NCI-H2107 treated with DMSO at 0.1 percent for 48 hours (cell line): ENCODE measurements around the gene NBPF1.
"Not testable (repeated sequence)": the region's sequence is repeated elsewhere in the genome, so short reads cannot be mapped to it uniquely, and the experiment has no call there.

Experiments
- DNase-seq: peaks from one replicate; lab custom pipeline; 2025; ENCODE audit not compliant: unreplicated experiment; lab: John Stamatoyannopoulos, UW

Gene NBPF1

DNA sequence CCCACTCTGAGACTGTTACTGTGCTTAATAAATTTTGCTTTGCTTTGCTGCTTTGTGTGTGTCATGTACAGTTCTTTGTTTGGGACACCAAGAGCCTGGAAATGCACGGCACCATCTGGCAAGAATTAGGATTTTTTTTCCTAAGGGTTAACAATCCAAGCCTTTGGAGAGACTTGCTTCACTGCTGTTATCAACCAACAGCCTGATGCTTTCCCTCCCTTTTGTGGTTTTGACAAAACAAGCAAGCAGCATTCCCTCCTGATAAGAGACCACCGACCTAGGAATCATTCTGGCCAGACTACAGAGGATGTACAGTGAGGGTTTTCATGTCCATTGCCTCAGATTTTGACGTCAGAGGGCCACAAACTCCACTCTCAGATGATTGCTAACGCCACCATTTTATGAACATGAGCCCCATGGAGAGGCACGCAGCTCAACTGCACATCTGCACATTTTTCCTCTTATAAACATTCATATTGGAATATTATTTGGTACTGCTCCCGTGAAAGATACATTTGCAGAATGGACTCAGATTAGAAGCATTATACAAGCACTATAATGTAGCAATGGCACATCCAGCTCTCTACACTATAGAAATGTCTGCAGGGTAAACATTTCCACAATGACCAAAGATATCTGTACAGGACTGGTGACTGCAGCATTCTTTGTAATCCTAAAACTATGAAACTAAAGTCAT lies 94.0 kb downstream of the NBPF1 start:
- not testable (repeated sequence) for DNase-seq

DNA sequence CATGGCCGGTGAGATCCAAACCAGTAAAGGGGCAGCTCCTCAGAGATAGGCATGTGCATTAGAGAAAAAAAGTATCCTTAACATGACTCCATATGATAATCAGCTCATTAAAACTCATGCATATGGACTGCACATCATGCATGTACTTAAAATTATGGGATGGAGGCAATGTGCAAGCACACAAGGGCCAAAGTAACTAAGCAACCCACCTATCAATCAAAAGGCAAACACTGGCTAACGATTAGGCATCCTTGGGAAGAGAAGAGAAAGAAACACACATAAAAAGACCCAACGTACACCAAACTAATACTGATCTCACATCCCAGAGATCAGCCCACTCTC lies 94.5 kb downstream of the NBPF1 start:
- DNase-seq: not testable (repeated sequence)

DNA sequence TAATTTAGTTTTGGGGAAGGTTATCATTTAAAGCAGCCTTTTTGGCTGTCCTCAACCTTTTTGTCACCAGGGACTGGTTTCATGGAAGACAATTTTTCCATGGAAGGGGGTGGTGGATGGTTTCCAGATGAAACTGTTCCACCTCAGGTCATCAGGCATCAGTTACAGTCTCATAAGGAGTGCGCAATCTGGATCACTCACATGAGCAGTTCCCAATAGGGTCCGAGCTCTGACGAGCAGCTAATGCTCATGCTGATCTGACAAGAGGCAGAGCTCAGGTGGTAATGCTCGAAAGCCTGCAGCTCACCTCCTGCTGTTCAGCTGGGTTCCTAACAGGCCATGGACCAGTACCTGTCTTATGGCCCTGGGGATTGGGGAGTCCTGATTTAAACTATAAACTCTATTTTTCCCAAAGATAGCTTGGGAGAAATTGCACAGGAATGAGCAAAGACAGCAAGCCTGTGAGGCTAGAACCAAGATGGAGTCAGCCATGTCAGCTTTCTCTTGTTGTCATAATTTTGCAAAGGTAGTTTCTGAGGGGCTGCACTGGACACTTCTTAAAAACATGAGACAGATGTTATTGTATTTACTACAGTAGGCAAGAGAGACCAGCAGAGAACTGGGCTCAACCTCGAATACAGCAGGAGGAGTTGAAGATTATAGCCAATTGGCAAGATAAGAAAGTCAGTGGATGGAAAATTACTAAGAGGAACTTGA lies 96.5 kb downstream of the NBPF1 start:
- DNase-seq: not testable (repeated sequence)

DNA sequence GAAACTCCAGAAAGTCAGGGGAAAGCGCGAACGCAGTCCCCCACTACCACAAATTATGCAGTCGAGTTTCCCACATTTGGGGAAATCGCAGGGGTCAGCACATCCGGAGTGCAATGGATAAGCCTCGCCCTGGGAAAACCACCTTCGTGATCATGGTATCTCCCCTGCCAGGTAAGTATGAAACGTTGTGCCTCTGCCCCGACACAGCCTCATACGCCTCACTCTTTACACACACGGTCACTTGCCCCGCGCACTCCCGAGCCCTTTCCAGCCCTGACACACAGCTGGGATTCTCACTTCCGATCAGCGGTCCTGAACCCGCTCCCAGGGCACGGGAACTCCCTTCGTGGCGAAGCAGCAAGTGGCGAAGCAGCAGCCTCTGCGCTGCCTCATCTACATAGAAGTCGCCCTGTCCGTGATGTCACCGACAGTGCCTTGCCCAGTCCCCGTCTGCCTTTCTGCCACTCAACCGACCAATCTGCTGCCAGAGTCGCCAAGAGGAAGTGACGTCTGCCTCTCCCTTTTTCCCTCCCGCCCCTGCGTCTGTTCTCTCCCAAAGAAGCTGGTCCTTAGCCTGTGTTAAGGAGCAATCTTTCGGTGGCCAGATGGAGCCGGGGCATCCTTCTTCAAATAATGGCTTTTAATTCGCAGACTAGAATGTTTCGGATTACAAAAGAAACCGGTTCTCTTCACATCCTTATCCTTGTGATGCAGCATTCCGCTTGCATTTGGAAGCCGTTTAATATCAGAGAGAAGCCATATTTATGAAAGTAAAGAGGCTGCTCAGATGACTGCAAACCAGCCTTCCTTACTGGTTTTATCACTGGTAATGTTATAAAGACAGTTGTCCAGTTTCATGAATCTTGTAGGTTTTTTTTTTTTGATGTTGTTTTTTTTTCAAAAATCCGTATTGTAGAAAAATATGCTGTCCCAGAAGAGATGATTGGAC lies 99.0 kb downstream of the NBPF1 start, which contains the start of gene RNU1-1:
Gene RNU1-1, minus strand, starts transcription at position 179 of the 949 bp plus-strand sequence.
- not testable (repeated sequence) for DNase-seq

DNA sequence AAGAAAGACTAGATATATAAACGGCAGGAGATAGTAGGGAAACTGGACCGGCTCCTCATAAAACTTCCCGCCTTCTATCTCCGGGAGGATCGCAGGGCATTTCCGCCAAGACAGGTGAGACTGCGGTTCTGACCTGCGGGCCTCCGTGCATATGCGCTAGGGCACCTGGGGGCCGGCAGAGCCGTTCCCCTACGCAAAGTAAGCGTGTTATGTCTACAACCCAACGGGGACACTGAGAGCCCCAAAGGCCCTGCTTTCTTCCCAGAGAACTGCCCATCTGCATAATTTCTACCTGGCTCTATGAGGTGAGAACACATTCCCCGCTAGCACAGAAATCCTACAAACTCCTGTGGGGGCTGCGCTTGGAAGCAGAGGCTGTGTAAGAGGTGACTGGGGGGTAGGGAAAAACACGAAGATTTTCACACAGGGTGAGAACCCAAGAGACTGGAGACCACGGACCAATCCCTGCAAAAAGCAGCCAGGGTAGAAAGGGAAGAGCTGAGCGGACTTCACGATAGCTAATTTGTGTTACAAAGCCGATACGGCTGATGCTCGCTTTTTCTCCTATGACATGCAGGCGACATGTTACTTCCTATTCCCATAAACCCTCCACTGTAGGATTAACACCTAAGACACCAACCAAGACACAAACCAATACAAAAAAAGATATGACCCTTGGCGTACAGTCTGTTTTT lies 99.8 kb downstream of the NBPF1 start:
- peak; percentile 96 for DNase-seq

DNA sequence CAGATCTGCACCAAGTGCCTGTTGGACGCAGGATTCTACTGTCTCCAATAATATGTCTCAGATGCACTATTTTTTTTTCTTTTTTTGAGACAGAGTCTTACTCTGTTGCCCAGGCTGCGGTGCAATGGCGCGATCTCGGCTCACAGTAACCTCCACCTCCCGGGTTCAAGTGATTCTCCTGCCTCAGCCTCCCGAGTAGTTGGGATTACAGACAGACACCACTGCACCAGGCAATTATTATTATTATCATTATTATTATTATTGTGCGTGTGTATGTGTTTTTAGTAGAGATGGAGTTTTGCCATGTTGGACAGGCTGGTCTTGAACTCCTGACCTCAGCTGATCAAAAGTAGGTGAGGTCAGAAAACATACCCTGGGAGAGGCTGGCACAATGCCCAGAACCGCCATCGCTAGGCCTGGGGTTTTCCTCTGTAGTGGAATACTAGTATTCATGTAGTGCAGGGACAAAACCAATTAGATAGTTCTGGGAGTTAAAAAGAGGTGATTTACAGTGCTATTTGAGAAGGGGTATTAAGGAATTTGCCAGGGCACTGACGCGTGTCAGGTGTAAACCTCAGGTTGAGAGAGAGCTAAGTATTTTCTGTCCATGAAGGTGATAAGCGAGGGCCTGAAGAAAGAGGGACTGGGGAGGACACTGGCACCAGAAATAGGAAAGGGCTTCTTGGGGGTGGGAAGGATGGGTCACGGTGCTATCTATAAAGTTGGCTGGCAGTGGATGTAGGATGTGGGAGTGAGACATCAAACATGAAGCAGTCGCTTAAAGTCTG lies 100.5 kb downstream of the NBPF1 start:
- DNase-seq: peak; percentile 67
